Immature natural killer cell (primary cell): ENCODE data around the gene SQSTM1. TPM values are rescaled to one million over a fixed set of nuclear protein-coding genes. Genes with fewer than 3 reads are reported as not detected.

Source experiments
- DNase-seq, 3 donors: peaks; one replicate each; pipeline ENCODE4 v3.0.0; 2022; ENCODE audit warnings: mixed read lengths in 1 of 3
- H3K27ac Mint-ChIP-seq, 6 donors: one replicate each; pipeline ENCODE4 v1.8.0; 2020; ENCODE audit warnings: mixed read lengths in 6 of 6, mild to moderate bottlenecking in 5 of 6, inconsistent platforms in 4 of 6, moderate library complexity in 3 of 6
- H3K27me3 Mint-ChIP-seq, 3 donors: one replicate each; pipeline ENCODE4 v1.8.0; 2020 to 2021; ENCODE audit warnings: low read depth in 3 of 3, mild to moderate bottlenecking in 3 of 3, mixed read lengths in 3 of 3, moderate library complexity in 3 of 3, inconsistent platforms in 1 of 3
- H3K36me3 Mint-ChIP-seq, 3 donors: one replicate each; pipeline ENCODE4 v1.8.0; 2020; ENCODE audit warnings: mixed read lengths in 3 of 3, inconsistent platforms in 2 of 3, mild to moderate bottlenecking in 2 of 3
- H3K4me1 Mint-ChIP-seq, 2 donors: one replicate each; pipeline ENCODE4 v1.8.0; 2020; ENCODE audit warnings: inconsistent platforms in 2 of 2, mild to moderate bottlenecking in 2 of 2, mixed read lengths in 2 of 2, moderate library complexity in 1 of 2
- H3K4me3 Mint-ChIP-seq, 5 donors: one replicate each; pipeline ENCODE4 v1.8.0; 2020; ENCODE audit warnings: mild to moderate bottlenecking in 5 of 5, mixed read lengths in 5 of 5, inconsistent platforms in 3 of 5, moderate library complexity in 3 of 5
- H3K9me3 Mint-ChIP-seq, 6 donors: one replicate each; pipeline ENCODE4 v1.8.0; 2020; ENCODE audit warnings: mild to moderate bottlenecking in 6 of 6, mixed read lengths in 6 of 6, inconsistent platforms in 4 of 6, moderate library complexity in 3 of 6
- polyA plus RNA-seq, 3 donors: library from polyadenylated mRNA; unstranded; fragments of 300-500 nt; fragmentation: Illumina TruSeq; gene quantifications; one replicate each; pipeline ENCODE4 v1.2.3, GENCODE V29; 2021

The SQSTM1 gene
- polyA plus RNA-seq, 3 donors from 2014 or later: 256 to 292 (median 268) TPM

DNA sequence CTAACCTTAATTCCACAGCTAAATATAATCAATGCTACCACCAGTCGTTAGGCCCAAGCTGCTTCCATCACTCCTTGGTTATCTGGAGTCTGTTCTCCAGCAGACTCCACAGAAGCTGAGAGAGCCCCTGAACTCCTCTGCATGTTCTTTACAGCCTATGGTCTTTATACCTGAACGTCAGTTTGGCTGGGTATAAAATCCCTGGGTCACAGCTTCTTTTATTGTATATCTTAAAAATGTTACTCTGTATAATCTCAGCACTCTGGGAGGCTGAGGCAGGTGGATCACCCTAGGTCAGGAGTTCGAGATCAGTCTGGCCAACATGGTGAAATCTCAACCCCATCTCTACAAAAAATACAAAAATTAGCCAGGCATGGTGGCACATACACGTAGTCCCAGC lies 61.6 kb downstream of the SQSTM1 start:
- Mint-ChIP-seq H3K36me3 (peaks cover 41 to 50% (median 47%) of the 10 kb centered on the region in 3 donors), H3K9me3 (peaks cover 2 to 14% (median 7%) of the 10 kb centered on the region in 6 donors), H3K27ac (no peak overlapping the region), H3K4me1 (no peaks in the 10 kb centered on the region), H3K27me3 (peaks cover 0 to 2% (median 0%) of the 10 kb centered on the region in 3 donors), H3K4me3 (no peak overlapping the region)
- DNase-seq: no peak

DNA sequence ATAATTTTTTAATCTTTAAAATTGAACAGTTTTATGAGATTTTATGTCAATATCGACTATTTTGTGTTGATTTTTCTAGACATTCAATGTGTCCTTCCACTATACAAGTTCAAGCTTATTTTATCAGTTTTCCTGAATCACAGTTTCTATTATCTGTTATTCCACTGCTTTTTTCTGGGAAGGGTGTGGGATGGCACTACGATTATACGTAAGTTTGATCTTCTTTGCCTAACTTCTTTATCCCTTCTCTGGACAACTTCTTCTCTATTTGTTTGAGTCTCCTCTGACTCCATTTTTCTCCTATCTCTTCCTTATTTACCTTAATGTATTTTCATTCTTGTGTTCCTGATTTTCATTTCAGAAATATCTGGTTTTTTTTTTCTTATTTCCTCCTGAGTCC lies 62.5 kb downstream of the SQSTM1 start:
- Mint-ChIP-seq H3K4me3 (no peak overlapping the region), H3K27ac (no peak overlapping the region), H3K36me3 (peaks cover 40 to 49% (median 45%) of the 10 kb centered on the region in 3 donors)

DNA sequence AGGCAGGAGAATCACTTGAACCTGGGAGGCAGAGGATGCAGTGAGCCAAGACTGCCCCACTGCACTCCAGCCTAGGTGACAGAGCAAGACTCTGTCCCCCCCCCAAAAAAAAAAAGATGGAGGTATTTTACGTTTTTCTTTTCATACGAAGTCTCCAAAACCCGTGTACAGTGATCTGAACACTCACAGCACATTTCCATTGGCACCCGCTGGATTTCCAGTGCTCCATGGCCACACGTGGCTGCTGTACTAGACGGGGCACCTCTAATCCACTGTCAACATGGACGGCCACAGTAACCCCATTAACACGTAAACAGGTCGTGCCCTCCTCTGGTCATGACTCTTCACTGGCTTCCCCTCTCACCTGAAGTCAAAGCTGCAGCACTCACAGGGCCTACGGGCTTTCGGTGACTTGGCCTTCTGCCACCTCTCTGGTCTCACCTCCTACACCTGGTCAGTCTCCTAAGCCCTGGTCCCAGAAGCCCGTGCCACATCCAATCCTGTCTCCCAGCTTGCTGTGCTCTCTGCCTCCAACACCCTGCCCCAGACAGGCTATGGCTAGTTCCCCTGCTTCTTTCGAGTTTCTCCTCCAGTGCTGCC lies 64.9 kb downstream of the SQSTM1 start:
- no peak overlapping the region for H3K27ac Mint-ChIP-seq
- peaks cover 0 to 2% (median 1%) of the 10 kb centered on the region in 3 donors for H3K27me3 Mint-ChIP-seq
- H3K36me3 Mint-ChIP-seq: peaks cover 40 to 49% (median 49%) of the 10 kb centered on the region in 3 donors
- peaks cover 2 to 14% (median 7%) of the 10 kb centered on the region in 6 donors for H3K9me3 Mint-ChIP-seq
- H3K4me1 Mint-ChIP-seq: no peaks in the 10 kb centered on the region
- DNase-seq: no peak
- H3K4me3 Mint-ChIP-seq: no peak overlapping the region

More for the DNA sequence above, 62.5 kb downstream of the SQSTM1 start:
- Mint-ChIP-seq H3K4me1 (no peaks in the 10 kb centered on the region), H3K27me3 (peaks cover 0 to 2% (median 0%) of the 10 kb centered on the region in 3 donors), H3K9me3 (peaks cover 2 to 14% (median 7%) of the 10 kb centered on the region in 6 donors)
- no peak for DNase-seq

DNA sequence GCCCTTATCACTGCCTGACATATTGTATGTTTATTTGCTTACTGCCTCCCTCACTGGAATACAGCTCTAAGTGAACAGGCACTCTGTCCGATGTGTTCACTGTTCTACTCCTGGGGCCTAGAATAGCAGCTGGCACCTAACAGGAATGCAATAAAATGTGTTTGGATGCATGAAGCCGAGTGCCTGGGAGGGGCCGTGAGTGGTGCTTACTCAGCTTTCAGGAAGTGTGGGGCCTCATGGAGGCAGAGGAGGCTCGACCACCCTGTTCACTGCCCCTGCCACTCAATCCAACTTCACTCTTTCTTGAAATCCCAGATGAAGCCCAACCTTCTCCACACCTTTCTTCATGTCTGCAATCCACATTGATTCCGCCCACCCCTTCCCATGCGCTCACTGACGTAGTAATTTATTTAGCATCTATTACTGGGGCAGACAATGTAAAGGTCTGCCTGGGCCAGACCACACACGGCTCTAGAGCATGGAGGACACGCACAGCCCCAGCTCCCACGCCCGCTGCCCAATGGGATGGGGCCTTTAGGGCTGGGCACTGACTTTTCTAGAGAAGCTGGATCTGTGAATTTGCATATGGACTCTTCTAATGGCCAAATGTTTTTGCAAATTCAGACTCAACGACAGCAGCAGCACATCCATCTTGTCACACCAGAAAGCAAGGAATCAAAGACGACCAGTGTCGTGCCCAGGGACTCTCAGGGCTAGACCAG lies 65.6 kb downstream of the SQSTM1 start:
- DNase-seq: no peak
- H3K36me3 Mint-ChIP-seq: peaks cover 38 to 49% (median 47%) of the 10 kb centered on the region in 3 donors
- H3K27ac Mint-ChIP-seq: no peak overlapping the region
- H3K4me1 Mint-ChIP-seq: no peaks in the 10 kb centered on the region
- H3K9me3 Mint-ChIP-seq: peaks cover 2 to 14% (median 7%) of the 10 kb centered on the region in 6 donors
- H3K27me3 Mint-ChIP-seq: peaks cover 0 to 1% (median 0%) of the 10 kb centered on the region in 3 donors
- H3K4me3 Mint-ChIP-seq: no peak overlapping the region

DNA sequence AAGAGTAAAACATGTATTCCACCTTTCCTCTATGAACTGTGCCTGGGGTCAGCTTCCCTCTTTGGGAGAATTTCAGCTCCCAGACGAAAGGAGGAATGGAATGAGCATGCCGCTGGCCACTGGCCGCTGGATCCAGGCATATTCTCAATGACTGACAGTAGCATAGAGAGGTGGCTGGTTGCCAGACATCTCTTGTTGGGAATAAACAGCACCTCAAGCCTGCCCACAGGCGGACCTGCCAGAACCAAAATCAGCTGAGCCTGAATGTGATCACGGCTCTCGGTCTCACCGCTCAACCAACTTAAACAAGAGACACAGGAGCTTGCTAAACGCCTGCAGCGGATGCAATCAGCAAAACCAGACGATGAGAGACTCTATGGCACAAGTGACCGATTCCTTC lies 66.4 kb downstream of the SQSTM1 start:
- Mint-ChIP-seq H3K4me3 (no peak overlapping the region), H3K36me3 (peaks cover 36 to 48% (median 47%) of the 10 kb centered on the region in 3 donors), H3K9me3 (peaks cover 2 to 14% (median 7%) of the 10 kb centered on the region in 6 donors), H3K4me1 (no peaks in the 10 kb centered on the region), H3K27ac (no peak overlapping the region), H3K27me3 (peaks cover 0 to 1% (median 0%) of the 10 kb centered on the region in 3 donors)
- DNase-seq: no peak

Other genes with a start within 250 kb of the SQSTM1 start
- gene HNRNPH1, start 197.2 kb upstream of the SQSTM1 start, polyA plus RNA-seq: 100 to 1,000 TPM in 1 of 3 donors, 10 to 100 TPM in 2; 45.7 to 110 (median 73.3) TPM
- 1 to 10 TPM in 1 of 3 donors, under 1 TPM in 2; 0.56 to 1.3 (median 0.86) TPM for gene CBY3, start 139.9 kb upstream of the SQSTM1 start, polyA plus RNA-seq
- gene CANX, start 121.9 kb upstream of the SQSTM1 start, polyA plus RNA-seq: 100 to 1,000 TPM; 240 to 326 (median 325) TPM
- 1 to 10 TPM in 2 of 3 donors, under 1 TPM in 1; 0.59 to 8.5 (median 1.5) TPM for gene MAML1, start 88.1 kb upstream of the SQSTM1 start, polyA plus RNA-seq
- gene LTC4S, start 26.9 kb upstream of the SQSTM1 start, polyA plus RNA-seq: 1 to 10 TPM; 2.3 to 5.8 (median 5.8) TPM
- 10 to 100 TPM in 2 of 3 donors, 1 to 10 TPM in 1; 8.7 to 16.3 (median 15.0) TPM for gene MGAT4B, start 14.0 kb upstream of the SQSTM1 start, polyA plus RNA-seq
- 1 to 10 TPM; 3.4 to 6.2 (median 4.2) TPM for gene MRNIP, start 37.9 kb downstream of the SQSTM1 start, polyA plus RNA-seq
- gene TBC1D9B, start 87.0 kb downstream of the SQSTM1 start, polyA plus RNA-seq: 10 to 100 TPM; 11.7 to 50.8 (median 14.5) TPM